DOHH2 (cell line): ENCODE data around the gene EDC3.

Source experiments
- H3F3A ChIP-seq: fragments of 200-600 bp; sonication (generic), shearing (Covaris generic); 2 replicates; pipeline ENCODE4 v1.6.0; 2016; ENCODE audit warnings: antibody characterized with exemption, mild to moderate bottlenecking; ENCODE audit not compliant: control insufficient read depth, insufficient read depth
- H3K27ac ChIP-seq: fragments of 200-600 bp; sonication (generic); 2 replicates; pipeline ENCODE4 v1.5.1; 2014; ENCODE audit warnings: low read depth, mild to moderate bottlenecking, low read length, moderate library complexity
- H3K27me3 ChIP-seq: fragments of 200-600 bp; sonication (generic); 2 replicates; pipeline ENCODE4 v1.6.1; 2014; ENCODE audit warnings: mild to moderate bottlenecking, low read length, mixed read lengths; ENCODE audit not compliant: control insufficient read depth
- H3K36me3 ChIP-seq: fragments of 200-600 bp; sonication (generic); 2 replicates; pipeline ENCODE4 v1.6.1; 2014; ENCODE audit warnings: mild to moderate bottlenecking, low read length, moderate library complexity, mixed read lengths; ENCODE audit not compliant: control insufficient read depth
- H3K4me1 ChIP-seq: fragments of 200-600 bp; sonication (generic); 2 replicates; pipeline ENCODE4 v1.6.1; 2014; ENCODE audit warnings: mild to moderate bottlenecking, low read length, mixed read lengths; ENCODE audit not compliant: control insufficient read depth
- H3K4me2 ChIP-seq: fragments of 200-600 bp; sonication (generic); 2 replicates; pipeline ENCODE4 v1.6.0; 2014; ENCODE audit warnings: mild to moderate bottlenecking, low read length, moderate library complexity
- H3K4me3 ChIP-seq: fragments of 200-600 bp; sonication (generic); 2 replicates; pipeline ENCODE4 v1.5.1; 2014; ENCODE audit warnings: mild to moderate bottlenecking, low read length, mixed read lengths
- H3K79me2 ChIP-seq: fragments of 200-600 bp; sonication (generic); 2 replicates; pipeline ENCODE4 v1.6.1; 2014; ENCODE audit warnings: mild to moderate bottlenecking, low read length, mixed read lengths; ENCODE audit not compliant: control insufficient read depth
- H3K9me2 ChIP-seq: fragments of 200-600 bp; sonication (generic); replicated peaks from 2 replicates; pipeline ENCODE4 v1.6.1; 2014; ENCODE audit warnings: mild to moderate bottlenecking, low read length, mixed read lengths; ENCODE audit not compliant: control insufficient read depth
- H3K9me3 ChIP-seq: fragments of 200-600 bp; sonication (generic); 2 replicates; pipeline ENCODE4 v1.6.1; 2014; ENCODE audit warnings: antibody characterized with exemption, low read length, mixed read lengths; ENCODE audit not compliant: control insufficient read depth, insufficient read depth
- H4K20me1 ChIP-seq: fragments of 200-600 bp; sonication (generic); 2 replicates; pipeline ENCODE4 v1.6.0; 2014; ENCODE audit warnings: low read depth, mild to moderate bottlenecking, antibody characterized with exemption, low read length, moderate library complexity; ENCODE audit not compliant: control insufficient read depth, insufficient read depth
- EZH2phosphoT487 ChIP-seq: fragments of 200-600 bp; sonication (generic); IDR thresholded peaks from 2 replicates; pipeline ENCODE4 v1.6.1; 2017; ENCODE audit warnings: borderline replicate concordance, mild to moderate bottlenecking, antibody characterized with exemption, low read length, moderate library complexity, mixed read lengths
- TF ChIP-seq, protein P1 (sequence below): fragments of 200-600 bp; sonication (generic); IDR thresholded peaks from one replicate; pipeline ENCODE4 v1.5.1; 2014; ENCODE audit warnings: antibody characterized with exemption, mild to moderate bottlenecking, low read depth, low read length; ENCODE audit not compliant: poor library complexity, severe bottlenecking

EDC3 gene

DNA sequence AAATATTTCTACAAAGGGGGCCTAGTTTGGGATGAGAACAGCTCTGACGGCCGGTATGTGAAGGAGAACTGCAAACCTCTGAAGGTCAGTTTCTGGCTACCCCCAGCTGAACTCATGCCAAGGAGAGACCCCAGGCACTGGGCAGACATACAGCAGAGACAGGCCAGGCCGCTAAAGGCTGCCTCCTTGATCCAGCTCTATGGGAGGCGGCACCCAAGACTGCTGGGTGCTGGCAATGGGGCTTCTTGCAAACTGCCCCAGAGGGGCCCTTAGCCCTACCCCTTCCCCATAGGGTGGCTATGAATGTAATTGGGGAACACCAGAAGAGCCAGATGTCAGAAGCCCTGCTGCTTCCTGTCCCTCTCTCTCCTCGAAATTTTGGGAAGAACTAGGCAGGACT lies 66.9 kb downstream of the EDC3 start:
- Histone ChIP-seq H3K27me3 (no peaks in the 10 kb centered on the region), H3K4me3 (no peak overlapping the region), H4K20me1 (0 out of 2 replicates have a peak, but pooled peaks cover 5% of the 10 kb centered on the region), H3K79me2 (0 out of 2 replicates have a peak, but pooled peaks cover 2% of the 10 kb centered on the region), H3K36me3 (peaks cover 96% of the 10 kb centered on the region), H3K4me1 (peaks cover 9% of the 10 kb centered on the region), H3K4me2 (no peak overlapping the region), H3K9me3 (no peaks in the 10 kb centered on the region), H3K9me2 (no peaks in the 10 kb centered on the region), H3F3A (peaks cover 3% of the 10 kb centered on the region; the same call in 1 of the 2 replicates), H3K27ac (no peak overlapping the region)
- TF ChIP-seq EZH2phosphoT487, result no peak
- TF ChIP-seq, protein P1, sequence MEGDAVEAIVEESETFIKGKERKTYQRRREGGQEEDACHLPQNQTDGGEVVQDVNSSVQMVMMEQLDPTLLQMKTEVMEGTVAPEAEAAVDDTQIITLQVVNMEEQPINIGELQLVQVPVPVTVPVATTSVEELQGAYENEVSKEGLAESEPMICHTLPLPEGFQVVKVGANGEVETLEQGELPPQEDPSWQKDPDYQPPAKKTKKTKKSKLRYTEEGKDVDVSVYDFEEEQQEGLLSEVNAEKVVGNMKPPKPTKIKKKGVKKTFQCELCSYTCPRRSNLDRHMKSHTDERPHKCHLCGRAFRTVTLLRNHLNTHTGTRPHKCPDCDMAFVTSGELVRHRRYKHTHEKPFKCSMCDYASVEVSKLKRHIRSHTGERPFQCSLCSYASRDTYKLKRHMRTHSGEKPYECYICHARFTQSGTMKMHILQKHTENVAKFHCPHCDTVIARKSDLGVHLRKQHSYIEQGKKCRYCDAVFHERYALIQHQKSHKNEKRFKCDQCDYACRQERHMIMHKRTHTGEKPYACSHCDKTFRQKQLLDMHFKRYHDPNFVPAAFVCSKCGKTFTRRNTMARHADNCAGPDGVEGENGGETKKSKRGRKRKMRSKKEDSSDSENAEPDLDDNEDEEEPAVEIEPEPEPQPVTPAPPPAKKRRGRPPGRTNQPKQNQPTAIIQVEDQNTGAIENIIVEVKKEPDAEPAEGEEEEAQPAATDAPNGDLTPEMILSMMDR, result no peak

DNA sequence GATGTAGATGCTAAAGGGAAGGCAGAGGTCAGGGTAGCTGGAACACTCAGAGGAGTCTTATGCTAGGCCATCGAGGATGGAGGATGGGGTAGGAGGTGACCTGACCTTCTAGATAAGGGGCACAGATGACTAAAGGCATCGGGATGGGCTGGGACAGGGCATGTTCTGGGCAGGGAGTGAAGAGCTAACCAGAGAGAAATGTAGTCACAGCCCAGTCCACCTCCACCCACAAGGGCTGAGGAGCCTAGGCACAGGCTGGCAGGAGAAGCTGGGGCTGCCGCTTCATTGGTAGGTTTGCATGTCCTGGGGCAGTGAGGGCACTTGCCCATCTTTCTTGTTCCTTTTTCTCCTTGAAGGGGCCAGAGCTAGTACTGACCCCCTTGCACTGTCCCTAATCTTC lies 67.6 kb downstream of the EDC3 start:
- H3K79me2 ChIP-seq, result peaks cover 6% of the 10 kb centered on the region
- H3K4me3 ChIP-seq, result no peak overlapping the region
- no peaks in the 10 kb centered on the region for H3K9me3 ChIP-seq
- TF ChIP-seq, protein P1, result no peak
- TF ChIP-seq EZH2phosphoT487, result no peak
- peaks cover 9% of the 10 kb centered on the region for H3K4me1 ChIP-seq
- no peak overlapping the region for H3K27ac ChIP-seq
- H3K36me3 ChIP-seq, result peaks cover 97% of the 10 kb centered on the region
- peaks cover 3% of the 10 kb centered on the region; the same call in 1 of the 2 replicates for H3F3A ChIP-seq
- H3K4me2 ChIP-seq, result no peak overlapping the region
- H3K27me3 ChIP-seq, result no peaks in the 10 kb centered on the region
- 0 out of 2 replicates have a peak, but pooled peaks cover 5% of the 10 kb centered on the region for H4K20me1 ChIP-seq
- H3K9me2 ChIP-seq, result no peaks in the 10 kb centered on the region

DNA sequence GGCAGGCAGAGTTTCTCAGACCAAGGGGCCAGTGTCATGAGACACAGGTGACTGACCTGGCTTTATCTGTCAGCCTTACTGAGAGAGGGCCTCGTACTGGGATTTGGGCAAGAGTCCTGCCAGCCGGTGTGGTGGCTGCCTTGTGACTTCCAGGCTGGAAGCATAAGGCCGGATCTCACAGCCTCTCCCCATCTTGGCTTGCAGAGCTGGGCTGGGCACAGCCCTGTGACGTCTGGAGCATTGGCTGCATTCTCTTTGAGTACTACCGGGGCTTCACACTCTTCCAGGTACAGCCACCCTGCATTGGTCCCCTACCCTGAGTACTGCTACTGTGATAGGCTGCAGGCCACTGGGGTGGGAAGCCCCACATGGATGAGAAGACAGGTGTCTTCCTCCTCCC lies 68.1 kb downstream of the EDC3 start:
- Histone ChIP-seq H3K9me3 (no peaks in the 10 kb centered on the region), H3K36me3 (peaks cover 97% of the 10 kb centered on the region), H3F3A (peaks cover 3% of the 10 kb centered on the region; the same call in 1 of the 2 replicates), H3K4me2 (no peak overlapping the region), H3K27ac (no peak overlapping the region), H3K9me2 (no peaks in the 10 kb centered on the region), H3K79me2 (peaks cover 10% of the 10 kb centered on the region), H3K27me3 (no peaks in the 10 kb centered on the region), H4K20me1 (0 out of 2 replicates have a peak, but pooled peaks cover 5% of the 10 kb centered on the region), H3K4me3 (no peak overlapping the region), H3K4me1 (peaks cover 9% of the 10 kb centered on the region)
- TF ChIP-seq, protein P1, result no peak
- TF ChIP-seq EZH2phosphoT487, result no peak
